Measurements from ENCODE around the gene CAMK1D. TPM values are rescaled to one million over a fixed set of nuclear protein-coding genes. Genes with fewer than 3 reads are reported as not detected.

Gene CAMK1D
- polyA plus RNA-seq, 1 of the 3 experiments (the other 2 are of a cell fraction): 4.1 TPM

- no peak for TF ChIP-seq EP300 (IDR thresholded peaks at IDR 0.05; ENCODE audit: borderline replicate concordance in 1 of 2, low read depth in 1 of 2, low read length in 1 of 2)
- TF ChIP-seq JUND (IDR thresholded peaks at IDR 0.05): no peak
- no peak for TF ChIP-seq YY1 (IDR thresholded peaks at IDR 0.05; ENCODE audit: low read depth)
- TF ChIP-seq RXRA (IDR thresholded peaks at IDR 0.05; ENCODE audit: borderline replicate concordance, low read depth): no peak
Measured at GRCh38 chr10:12533151-12533550, 183.8 kb downstream of the CAMK1D start (continued).

GRCh38 chr10:12533723-12534122 is 184.4 kb downstream of the CAMK1D start:
- Histone ChIP-seq H3K36me3 (replicated peaks in 1 of 2; ENCODE audit: control insufficient read depth in 1 of 2, insufficient read depth in 2 of 2, low read length in 1 of 2) (no peaks in the 10 kb centered on the region), H3K4me2 (no peak overlapping the region), H2AFZ (ENCODE audit: low read depth) (no peak overlapping the region), H3K27me3 (ENCODE audit: insufficient read depth) (no peaks in the 10 kb centered on the region), H3K4me3 (ENCODE audit: low read depth in 2 of 2, low read length in 1 of 2) (no peak overlapping the region), H3K9me3 (no peaks in the 10 kb centered on the region), H4K20me1 (ENCODE audit: insufficient read depth) (no peaks in the 10 kb centered on the region), H3K79me2 (ENCODE audit: insufficient read depth) (no peaks in the 10 kb centered on the region), H3K4me1 (ENCODE audit: control insufficient read depth in 1 of 2, insufficient read depth in 2 of 2, low read depth in 1 of 2, low read length in 1 of 2) (peaks cover 0 to 11% of the 10 kb centered on the region in 2 experiments; a peak in 1 of 4 replicates), H3F3A (replicated peaks; ENCODE audit: insufficient read depth) (no peaks in the 10 kb centered on the region), H3K9ac (no peak overlapping the region), H3K27ac (ENCODE audit: low read depth in 2 of 2, low read length in 1 of 2) (no peak overlapping the region), H3K9me2 (no peaks in the 10 kb centered on the region)
- DNase-seq: no peak
- TF ChIP-seq, protein P1, sequence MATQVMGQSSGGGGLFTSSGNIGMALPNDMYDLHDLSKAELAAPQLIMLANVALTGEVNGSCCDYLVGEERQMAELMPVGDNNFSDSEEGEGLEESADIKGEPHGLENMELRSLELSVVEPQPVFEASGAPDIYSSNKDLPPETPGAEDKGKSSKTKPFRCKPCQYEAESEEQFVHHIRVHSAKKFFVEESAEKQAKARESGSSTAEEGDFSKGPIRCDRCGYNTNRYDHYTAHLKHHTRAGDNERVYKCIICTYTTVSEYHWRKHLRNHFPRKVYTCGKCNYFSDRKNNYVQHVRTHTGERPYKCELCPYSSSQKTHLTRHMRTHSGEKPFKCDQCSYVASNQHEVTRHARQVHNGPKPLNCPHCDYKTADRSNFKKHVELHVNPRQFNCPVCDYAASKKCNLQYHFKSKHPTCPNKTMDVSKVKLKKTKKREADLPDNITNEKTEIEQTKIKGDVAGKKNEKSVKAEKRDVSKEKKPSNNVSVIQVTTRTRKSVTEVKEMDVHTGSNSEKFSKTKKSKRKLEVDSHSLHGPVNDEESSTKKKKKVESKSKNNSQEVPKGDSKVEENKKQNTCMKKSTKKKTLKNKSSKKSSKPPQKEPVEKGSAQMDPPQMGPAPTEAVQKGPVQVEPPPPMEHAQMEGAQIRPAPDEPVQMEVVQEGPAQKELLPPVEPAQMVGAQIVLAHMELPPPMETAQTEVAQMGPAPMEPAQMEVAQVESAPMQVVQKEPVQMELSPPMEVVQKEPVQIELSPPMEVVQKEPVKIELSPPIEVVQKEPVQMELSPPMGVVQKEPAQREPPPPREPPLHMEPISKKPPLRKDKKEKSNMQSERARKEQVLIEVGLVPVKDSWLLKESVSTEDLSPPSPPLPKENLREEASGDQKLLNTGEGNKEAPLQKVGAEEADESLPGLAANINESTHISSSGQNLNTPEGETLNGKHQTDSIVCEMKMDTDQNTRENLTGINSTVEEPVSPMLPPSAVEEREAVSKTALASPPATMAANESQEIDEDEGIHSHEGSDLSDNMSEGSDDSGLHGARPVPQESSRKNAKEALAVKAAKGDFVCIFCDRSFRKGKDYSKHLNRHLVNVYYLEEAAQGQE (IDR thresholded peaks at IDR 0.05; ENCODE audit: low read depth, low read length): no peak
- TF ChIP-seq NRF1 (IDR thresholded peaks at IDR 0.05; ENCODE audit: low read depth, low read length) (no peak), FOXJ3 (CRISPR knock-in tag; IDR thresholded peaks at IDR 0.05) (no peak), RAD21 (IDR thresholded peaks at IDR 0.05; ENCODE audit: low read length) (no peak), TAF1 (IDR thresholded peaks at IDR 0.05; ENCODE audit: borderline replicate concordance, low read depth, low read length) (no peak), RFX5 (IDR thresholded peaks at IDR 0.05; ENCODE audit: low read length) (no peak), MEF2A (IDR thresholded peaks at IDR 0.05; ENCODE audit: borderline replicate concordance, low read depth) (no peak), FOXM1 (IDR thresholded peaks at IDR 0.05; ENCODE audit: low read depth) (no peak), FOSL2 (IDR thresholded peaks at IDR 0.05; ENCODE audit: borderline replicate concordance, low read depth) (no peak), MXI1 (IDR thresholded peaks at IDR 0.05; ENCODE audit: low read depth, low read length) (no peak), TEAD4 (IDR thresholded peaks at IDR 0.05; ENCODE audit: borderline replicate concordance, insufficient read depth) (no peak)
- TF ChIP-seq, protein P2, sequence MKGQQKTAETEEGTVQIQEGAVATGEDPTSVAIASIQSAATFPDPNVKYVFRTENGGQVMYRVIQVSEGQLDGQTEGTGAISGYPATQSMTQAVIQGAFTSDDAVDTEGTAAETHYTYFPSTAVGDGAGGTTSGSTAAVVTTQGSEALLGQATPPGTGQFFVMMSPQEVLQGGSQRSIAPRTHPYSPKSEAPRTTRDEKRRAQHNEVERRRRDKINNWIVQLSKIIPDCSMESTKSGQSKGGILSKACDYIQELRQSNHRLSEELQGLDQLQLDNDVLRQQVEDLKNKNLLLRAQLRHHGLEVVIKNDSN (IDR thresholded peaks at IDR 0.05; ENCODE audit: borderline replicate concordance, low read depth): no peak
- TF ChIP-seq, protein P3, sequence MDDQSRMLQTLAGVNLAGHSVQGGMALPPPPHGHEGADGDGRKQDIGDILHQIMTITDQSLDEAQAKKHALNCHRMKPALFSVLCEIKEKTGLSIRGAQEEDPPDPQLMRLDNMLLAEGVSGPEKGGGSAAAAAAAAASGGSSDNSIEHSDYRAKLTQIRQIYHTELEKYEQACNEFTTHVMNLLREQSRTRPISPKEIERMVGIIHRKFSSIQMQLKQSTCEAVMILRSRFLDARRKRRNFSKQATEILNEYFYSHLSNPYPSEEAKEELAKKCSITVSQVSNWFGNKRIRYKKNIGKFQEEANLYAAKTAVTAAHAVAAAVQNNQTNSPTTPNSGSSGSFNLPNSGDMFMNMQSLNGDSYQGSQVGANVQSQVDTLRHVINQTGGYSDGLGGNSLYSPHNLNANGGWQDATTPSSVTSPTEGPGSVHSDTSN (IDR thresholded peaks at IDR 0.05): no peak
- CTCF ChIA-PET: no interaction called here
- POLR2A ChIA-PET: no interaction called here
- 63% methylated on average over 2 of the region's 3 CpGs for WGBS (ENCODE audit: low lambda C conversion rate)

Measured in SK-N-SH (cell line).